ENCODE measurements around the gene CROT.

The CROT gene

DNA sequence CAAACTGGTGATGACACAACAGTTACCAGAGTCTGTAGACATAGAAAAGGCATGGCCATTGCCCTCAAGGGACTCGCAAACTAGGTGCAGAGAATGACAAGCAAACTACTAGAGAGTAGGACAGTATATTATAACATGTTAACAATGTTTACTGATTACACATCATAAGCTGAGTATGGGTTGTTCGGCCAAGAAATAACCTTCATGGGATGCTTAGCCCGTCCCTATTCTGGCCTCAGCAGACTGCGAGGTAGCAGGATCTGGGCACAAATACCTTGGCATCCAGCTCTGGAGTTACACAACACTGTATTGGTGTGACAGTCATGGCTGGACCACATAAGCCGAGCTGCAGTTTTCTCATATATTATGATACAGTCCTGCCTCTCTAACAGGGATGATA, 78.6 kb downstream of the CROT start:
- TF ChIP-seq EZH2phosphoT487 (IDR thresholded peaks at IDR 0.05; ENCODE audit: low read depth) (no peak), CTCF (IDR thresholded peaks at IDR 0.05; ENCODE audit: low read depth, low read length) (no peak)
- Histone ChIP-seq H2AFZ (ENCODE audit: low read depth, low read length) (no peak overlapping the region), H3K79me2 (ENCODE audit: low read length) (no peaks in the 10 kb centered on the region), H3K9me3 (ENCODE audit: insufficient read depth, low read length) (no peaks in the 10 kb centered on the region), H3K4me1 (ENCODE audit: low read length) (peaks cover 5% of the 10 kb centered on the region; the same call in 1 of the 2 replicates), H3K9ac (ENCODE audit: low read length) (no peak overlapping the region), H3K4me3 (ENCODE audit: low read length) (no peak overlapping the region), H3K27me3 (ENCODE audit: low read depth, low read length) (no peaks in the 10 kb centered on the region), H3K27ac (ENCODE audit: low read length) (no peak overlapping the region), H3K36me3 (replicated peaks; ENCODE audit: low read depth, low read length) (peaks cover 2% of the 10 kb centered on the region), H4K20me1 (ENCODE audit: insufficient read depth, low read length) (no peaks in the 10 kb centered on the region), H3K4me2 (ENCODE audit: low read length) (no peak overlapping the region)

GRCh38 chr7:87426160-87426559, 80.7 kb downstream of the CROT start:
- no peak overlapping the region for H3K9ac ChIP-seq (ENCODE audit: low read length)
- peaks cover 8% of the 10 kb centered on the region; the same call in 1 of the 2 replicates for H3K4me1 ChIP-seq (ENCODE audit: low read length)
- no peak overlapping the region for H3K4me3 ChIP-seq (ENCODE audit: low read length)
- H3K4me2 ChIP-seq (ENCODE audit: low read length) = no peak overlapping the region
- H3K9me3 ChIP-seq (ENCODE audit: insufficient read depth, low read length) = no peaks in the 10 kb centered on the region
- peaks cover 2% of the 10 kb centered on the region for H3K36me3 ChIP-seq (replicated peaks; ENCODE audit: low read depth, low read length)
- H4K20me1 ChIP-seq (ENCODE audit: insufficient read depth, low read length) = no peaks in the 10 kb centered on the region
- H3K79me2 ChIP-seq (ENCODE audit: low read length) = no peaks in the 10 kb centered on the region
- H3K27ac ChIP-seq (ENCODE audit: low read length) = no peak overlapping the region
- H3K27me3 ChIP-seq (ENCODE audit: low read depth, low read length) = no peaks in the 10 kb centered on the region
- TF ChIP-seq EZH2phosphoT487 (IDR thresholded peaks at IDR 0.05; ENCODE audit: low read depth) (no peak), CTCF (IDR thresholded peaks at IDR 0.05; ENCODE audit: low read depth, low read length) (no peak)
- H2AFZ ChIP-seq (ENCODE audit: low read depth, low read length) = no peak overlapping the region

DNA sequence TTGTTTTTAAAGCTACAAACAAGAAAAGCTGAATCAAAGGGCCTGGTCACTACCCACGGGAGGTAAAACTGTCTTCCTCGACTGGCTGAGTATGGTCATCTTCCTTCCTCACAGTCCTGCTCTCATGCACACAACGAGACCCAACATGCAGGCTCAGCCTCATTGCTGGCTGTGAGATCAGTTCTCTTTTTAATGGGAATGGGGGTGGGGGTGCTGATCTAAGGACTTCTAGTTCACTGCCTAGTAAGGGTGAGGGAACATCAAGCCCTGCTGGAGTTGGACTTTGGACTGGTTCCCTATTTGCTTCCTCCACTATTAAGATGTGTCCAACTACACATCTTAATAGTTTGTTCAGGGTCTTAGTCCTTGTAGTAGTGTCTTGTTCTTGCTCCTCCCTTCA, 81.8 kb downstream of the CROT start:
- TF ChIP-seq CTCF (IDR thresholded peaks at IDR 0.05; ENCODE audit: low read depth, low read length) = no peak
- no peak for TF ChIP-seq EZH2phosphoT487 (IDR thresholded peaks at IDR 0.05; ENCODE audit: low read depth)
- Histone ChIP-seq H3K4me1 (ENCODE audit: low read length) (peaks cover 8% of the 10 kb centered on the region; the same call in 1 of the 2 replicates), H3K9ac (ENCODE audit: low read length) (no peak overlapping the region), H3K27me3 (ENCODE audit: low read depth, low read length) (no peaks in the 10 kb centered on the region), H3K4me3 (ENCODE audit: low read length) (no peak overlapping the region), H3K79me2 (ENCODE audit: low read length) (no peaks in the 10 kb centered on the region), H3K27ac (ENCODE audit: low read length) (no peak overlapping the region), H3K36me3 (replicated peaks; ENCODE audit: low read depth, low read length) (peaks cover 2% of the 10 kb centered on the region), H3K9me3 (ENCODE audit: insufficient read depth, low read length) (no peaks in the 10 kb centered on the region), H2AFZ (ENCODE audit: low read depth, low read length) (no peak overlapping the region), H3K4me2 (ENCODE audit: low read length) (no peak overlapping the region), H4K20me1 (ENCODE audit: insufficient read depth, low read length) (no peaks in the 10 kb centered on the region)

DNA sequence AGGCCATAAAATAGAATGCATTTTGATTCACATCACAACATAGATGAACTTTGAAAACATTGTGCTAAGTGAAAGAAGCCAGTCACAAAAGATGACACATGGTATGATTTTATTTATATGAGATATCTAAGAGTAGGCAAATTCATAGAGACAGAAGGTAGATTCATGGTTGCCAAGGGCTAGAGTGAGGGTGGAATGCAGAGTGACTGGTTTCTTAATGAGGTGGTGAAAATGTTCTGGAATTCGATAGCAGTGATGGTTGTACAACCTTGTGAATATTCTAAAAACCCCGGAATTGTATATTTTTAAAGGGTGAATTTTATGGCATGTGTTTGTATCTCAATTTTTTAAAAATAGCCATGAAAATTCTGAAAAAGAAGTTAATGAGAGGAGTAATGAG, 87.1 kb downstream of the CROT start:
- H3K27ac ChIP-seq (ENCODE audit: low read length) = no peak overlapping the region
- peaks cover 2% of the 10 kb centered on the region for H3K36me3 ChIP-seq (replicated peaks; ENCODE audit: low read depth, low read length)
- H3K4me3 ChIP-seq (ENCODE audit: low read length) = no peak overlapping the region
- H2AFZ ChIP-seq (ENCODE audit: low read depth, low read length) = no peak overlapping the region
- no peak overlapping the region for H3K4me2 ChIP-seq (ENCODE audit: low read length)
- H4K20me1 ChIP-seq (ENCODE audit: insufficient read depth, low read length) = no peaks in the 10 kb centered on the region
- H3K79me2 ChIP-seq (ENCODE audit: low read length) = no peaks in the 10 kb centered on the region
- H3K9ac ChIP-seq (ENCODE audit: low read length) = no peak overlapping the region
- H3K27me3 ChIP-seq (ENCODE audit: low read depth, low read length) = no peaks in the 10 kb centered on the region
- TF ChIP-seq EZH2phosphoT487 (IDR thresholded peaks at IDR 0.05; ENCODE audit: low read depth) = no peak
- TF ChIP-seq CTCF (IDR thresholded peaks at IDR 0.05; ENCODE audit: low read depth, low read length) = no peak
- H3K9me3 ChIP-seq (ENCODE audit: insufficient read depth, low read length) = no peaks in the 10 kb centered on the region
- H3K4me1 ChIP-seq (ENCODE audit: low read length) = peaks cover 19% of the 10 kb centered on the region

Data from OCI-LY3 (cell line).